Body of pancreas (tissue), 4 donors: Measurements from ENCODE around the gene POLL.

Experiments used
- POLR2A ChIP-seq, 3 donors: fragments of 450-650 bp; IDR thresholded peaks; one replicate each; pipeline ENCODE4 v1.6.1; 2016; ENCODE audit warnings: antibody characterized with exemption in 3 of 3, mild to moderate bottlenecking in 2 of 3
- TF ChIP-seq, protein P1 (sequence below), 7 experiments: fragments of 450-650 bp in 4 of 7; fragments of 200-600 bp in 3 of 7; sonication (generic) in 3 of 7; IDR thresholded peaks; one replicate each; pipeline ENCODE4 v1.5.1; 2016 to 2019; ENCODE audit warnings: antibody characterized with exemption in 7 of 7

GRCh38 chr10:101612086-101612485 lies 24.0 kb upstream of the POLL start:
- TF ChIP-seq, protein P1, sequence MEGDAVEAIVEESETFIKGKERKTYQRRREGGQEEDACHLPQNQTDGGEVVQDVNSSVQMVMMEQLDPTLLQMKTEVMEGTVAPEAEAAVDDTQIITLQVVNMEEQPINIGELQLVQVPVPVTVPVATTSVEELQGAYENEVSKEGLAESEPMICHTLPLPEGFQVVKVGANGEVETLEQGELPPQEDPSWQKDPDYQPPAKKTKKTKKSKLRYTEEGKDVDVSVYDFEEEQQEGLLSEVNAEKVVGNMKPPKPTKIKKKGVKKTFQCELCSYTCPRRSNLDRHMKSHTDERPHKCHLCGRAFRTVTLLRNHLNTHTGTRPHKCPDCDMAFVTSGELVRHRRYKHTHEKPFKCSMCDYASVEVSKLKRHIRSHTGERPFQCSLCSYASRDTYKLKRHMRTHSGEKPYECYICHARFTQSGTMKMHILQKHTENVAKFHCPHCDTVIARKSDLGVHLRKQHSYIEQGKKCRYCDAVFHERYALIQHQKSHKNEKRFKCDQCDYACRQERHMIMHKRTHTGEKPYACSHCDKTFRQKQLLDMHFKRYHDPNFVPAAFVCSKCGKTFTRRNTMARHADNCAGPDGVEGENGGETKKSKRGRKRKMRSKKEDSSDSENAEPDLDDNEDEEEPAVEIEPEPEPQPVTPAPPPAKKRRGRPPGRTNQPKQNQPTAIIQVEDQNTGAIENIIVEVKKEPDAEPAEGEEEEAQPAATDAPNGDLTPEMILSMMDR (IDR thresholded peaks at IDR 0.05): no peak
- no peak for TF ChIP-seq POLR2A (IDR thresholded peaks at IDR 0.05)
